ACHN (cell line): ENCODE measurements around the gene RNF150.

Experiments used
- DNase-seq: peaks from one replicate; pipeline ENCODE4 v3.0.0-alpha.2; 2015
- in situ Hi-C: cut with HindIII; loops from 2 replicates; pipeline ENCODE4 v1.10.0; 2017; ENCODE audit warnings: low sequenced_read_pairs, low pct_ligation_motif_present, low pct_unique_long_range_greater_than_20kb

RNF150 gene

DNA sequence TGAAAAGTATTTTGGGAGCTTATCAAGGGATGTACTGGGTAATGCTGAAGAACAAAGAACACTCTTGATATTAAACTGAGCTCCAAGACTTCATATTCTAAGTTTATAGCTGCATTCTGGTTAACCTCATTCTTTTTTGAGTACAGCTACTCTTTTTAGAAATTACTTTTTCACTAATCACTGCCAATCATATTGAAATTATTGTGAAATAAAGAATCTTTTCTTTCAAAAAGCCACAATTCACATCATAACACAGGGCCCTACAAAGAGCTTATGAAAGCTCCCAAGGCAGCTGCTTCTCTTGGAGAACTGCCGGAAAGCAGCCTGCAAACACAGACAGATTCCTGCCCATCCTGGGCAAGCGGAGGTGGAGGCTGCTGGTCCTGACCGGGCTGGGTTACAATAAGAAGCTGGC, 121.4 kb downstream of the RNF150 start:
- no peak for DNase-seq
- in situ Hi-C loops: no loop called here

DNA sequence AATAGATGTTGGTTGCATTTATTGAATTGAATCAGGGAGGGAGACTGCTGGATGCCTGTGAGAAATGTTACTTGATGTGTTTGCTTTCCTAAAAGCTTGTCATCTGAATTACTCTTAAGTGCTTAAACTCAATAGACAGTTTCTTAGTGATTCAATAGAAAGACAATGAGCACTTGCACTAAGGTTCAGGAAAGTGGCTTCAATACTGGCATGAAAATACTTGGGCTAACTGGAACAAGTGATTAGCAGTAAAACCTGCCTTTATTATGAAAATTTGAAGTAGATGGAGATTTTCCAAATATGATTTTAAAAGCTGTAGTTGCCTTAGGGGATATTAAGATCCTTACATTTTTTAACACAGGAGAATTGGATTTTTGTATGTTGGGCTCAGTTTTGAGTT, 123.3 kb downstream of the RNF150 start:
- in situ Hi-C loops: no loop called here
- no peak for DNase-seq

DNA sequence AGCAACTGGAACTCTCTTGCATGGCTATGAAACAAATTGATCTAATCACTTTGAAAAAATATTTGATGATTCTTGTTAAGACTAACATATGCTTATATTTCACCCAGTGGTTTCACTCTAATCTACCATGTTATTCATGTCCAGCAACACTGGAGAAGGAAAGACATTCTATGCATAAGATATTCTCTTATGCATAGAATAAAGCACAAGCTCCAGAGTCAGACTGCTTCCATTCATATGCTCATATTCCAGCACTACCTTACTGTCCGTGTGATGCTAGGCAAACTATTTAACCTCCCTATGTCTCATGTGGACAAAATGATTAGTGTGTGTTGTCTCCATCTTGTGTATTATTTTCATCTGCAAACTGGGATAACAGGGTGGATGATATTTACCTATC, 124.1 kb downstream of the RNF150 start:
- in situ Hi-C loops: no loop called here
- no peak for DNase-seq

DNA sequence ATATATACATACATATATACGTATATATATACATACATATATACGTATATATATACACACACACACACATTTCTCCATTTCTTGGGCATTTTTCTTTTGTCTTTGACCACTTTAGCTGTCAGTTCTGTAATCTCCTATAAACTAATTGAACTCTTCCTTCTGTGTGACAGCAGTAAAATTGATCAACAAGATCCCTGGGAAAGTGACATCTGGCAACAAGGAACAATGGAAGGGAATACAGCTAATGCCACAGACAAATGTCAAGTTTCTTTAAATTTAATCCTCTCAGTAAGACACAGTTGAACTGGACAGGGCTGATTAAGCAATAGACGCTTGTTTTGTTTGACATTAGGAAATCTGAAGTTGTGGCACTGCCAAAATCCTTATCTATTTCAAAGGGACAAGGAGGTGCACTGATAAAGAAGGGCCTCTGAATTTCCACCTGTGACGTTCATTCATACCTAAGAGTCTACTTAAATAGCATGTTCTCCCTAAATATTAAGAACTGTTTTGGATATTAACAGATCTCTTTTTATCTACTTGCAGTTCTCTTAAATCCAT, 126.9 kb downstream of the RNF150 start:
- no peak for DNase-seq
- in situ Hi-C loops: no loop called here

DNA sequence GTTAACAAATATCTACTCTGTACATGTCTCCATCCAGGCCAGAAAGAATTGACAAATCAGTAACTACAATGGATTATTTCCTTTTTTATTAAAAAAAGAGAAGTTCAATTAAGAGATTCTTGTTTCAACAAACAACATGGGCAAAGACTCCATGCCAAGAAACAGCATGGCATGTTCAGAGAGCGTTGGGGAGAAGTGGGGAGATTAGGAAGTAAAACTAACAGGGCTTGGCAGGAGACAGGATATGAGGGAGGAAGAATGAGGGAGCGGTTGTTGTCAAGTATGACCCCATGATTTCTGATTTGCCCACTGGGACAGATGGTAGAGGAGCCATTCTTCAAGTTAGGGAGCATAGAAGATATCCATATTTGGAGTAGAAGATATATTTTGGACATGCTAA, 128.4 kb downstream of the RNF150 start:
- DNase-seq: no peak
- in situ Hi-C loops: no loop called here

DNA sequence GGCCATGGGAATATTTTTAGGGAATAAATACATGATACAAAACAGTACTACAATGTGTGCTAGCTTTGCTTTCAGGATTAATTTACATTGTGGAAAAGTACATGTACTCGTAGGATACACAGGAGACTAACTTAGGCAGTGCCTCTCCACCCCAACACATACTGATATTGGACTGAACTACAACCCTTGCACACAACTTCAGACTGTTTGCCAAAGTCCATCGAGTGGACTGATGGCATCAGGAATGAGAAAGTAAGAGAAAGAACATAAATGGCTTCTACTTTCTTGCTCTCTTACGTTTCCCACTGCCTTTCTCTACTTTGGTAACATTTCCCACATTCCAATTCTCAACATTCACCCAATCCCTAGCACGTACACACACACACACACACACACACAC, 130.1 kb downstream of the RNF150 start:
- in situ Hi-C loops: no loop called here
- DNase-seq: no peak

DNA sequence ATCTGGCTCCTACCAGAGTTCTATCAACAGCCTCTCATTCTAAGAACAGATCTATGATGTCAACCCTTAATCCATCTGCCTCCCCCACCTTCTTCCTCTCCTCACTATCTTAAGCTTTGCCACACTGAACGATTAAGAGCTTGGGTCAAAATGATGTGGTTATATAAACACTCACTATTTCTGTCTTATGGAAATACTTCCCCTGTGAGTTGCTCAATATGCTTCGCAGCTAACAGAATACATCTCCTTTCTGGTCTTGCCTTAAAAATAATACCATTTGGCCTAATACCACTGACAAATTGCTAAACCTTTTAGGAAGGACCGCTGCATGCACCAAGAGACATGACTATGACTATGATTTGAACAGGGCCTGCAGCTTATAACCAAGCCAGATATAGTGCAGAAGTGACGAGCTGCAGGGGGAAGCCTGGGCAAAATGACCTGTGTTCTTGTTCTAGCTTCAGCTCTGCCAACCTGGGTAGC, 130.9 kb downstream of the RNF150 start:
- in situ Hi-C loops: no loop called here

DNA sequence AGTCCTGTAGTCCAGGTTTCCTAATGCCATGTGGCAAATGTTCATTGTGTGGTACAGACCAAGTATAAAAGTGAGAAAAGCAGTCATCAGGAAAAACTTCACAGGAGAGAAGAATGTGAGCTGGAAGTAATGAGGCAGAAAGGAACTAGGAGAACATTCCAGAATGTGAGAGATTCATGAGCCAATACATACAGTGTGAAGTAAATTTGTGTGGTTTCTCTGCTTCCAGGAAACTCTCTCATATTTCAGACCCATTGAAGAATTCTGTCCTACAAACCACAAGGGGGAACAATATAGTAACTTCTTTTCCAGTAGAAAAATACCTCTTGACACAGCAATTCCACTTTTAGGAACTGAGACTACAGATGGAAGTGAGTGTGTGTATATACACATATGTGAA, 136.5 kb downstream of the RNF150 start:
- peak; percentile 1 for DNase-seq
- in situ Hi-C loops: no loop called here

More for the DNA sequence above, 130.9 kb downstream of the RNF150 start:
- DNase-seq: no peak

DNA sequence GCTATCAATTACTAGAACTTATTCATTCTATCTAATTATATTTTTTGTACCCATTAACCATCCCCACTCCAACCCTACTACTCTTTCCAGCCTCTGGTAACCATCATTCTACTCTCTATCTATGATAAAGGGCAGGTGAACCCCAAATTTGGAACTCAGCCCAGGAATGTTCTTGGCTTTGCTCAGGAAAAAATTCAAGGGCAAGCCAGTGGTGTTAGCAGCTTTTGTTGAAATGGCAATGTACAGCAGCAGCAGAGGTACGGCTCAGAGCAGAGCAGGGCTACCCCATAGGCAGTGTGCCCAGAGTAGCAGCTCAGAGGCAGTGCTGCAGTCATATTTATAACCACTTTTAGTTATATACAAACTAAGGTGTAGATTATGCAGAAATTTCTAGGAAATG, 138.2 kb downstream of the RNF150 start:
- DNase-seq: no peak
- in situ Hi-C loops: no loop called here

DNA sequence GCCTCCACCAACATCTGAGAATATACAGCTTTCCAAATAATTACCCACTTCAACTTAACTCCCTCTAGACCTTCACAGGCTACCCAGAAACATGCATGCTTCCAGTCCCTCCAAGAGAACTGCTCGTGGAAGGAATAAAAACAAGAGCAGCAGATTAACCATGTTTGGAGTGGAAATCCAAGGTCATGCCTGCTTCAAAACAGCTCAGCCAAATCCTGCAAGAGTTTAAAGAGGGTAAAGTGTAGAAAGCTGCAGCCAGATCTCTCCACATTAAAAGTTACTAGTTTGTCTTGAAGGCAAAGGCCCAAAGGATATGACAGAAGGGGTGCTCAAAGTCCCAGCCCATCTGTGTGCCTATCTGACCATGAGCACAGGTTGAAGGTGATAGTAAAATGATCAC, 139.3 kb downstream of the RNF150 start:
- in situ Hi-C loops: no loop called here
- no peak for DNase-seq

DNA sequence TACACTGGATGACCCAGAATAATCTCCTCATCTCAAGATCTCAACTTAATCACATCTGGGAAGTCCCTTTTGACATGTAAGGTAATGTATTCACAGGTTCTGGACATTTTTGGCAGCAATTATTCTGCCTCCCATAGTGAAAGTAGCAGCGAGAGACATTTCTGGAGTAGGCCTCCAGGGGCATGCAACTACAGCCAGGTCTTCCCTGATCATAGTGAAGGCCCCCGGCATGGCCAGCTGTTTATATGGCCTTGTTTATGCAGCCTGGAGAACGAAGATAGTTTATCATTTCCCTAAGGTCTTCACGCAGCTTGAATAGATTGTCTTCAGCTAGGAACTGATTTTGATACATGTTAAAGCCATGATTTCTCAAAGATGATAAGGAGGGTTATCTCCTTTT, 139.9 kb downstream of the RNF150 start:
- DNase-seq: no peak
- in situ Hi-C loops: no loop called here

DNA sequence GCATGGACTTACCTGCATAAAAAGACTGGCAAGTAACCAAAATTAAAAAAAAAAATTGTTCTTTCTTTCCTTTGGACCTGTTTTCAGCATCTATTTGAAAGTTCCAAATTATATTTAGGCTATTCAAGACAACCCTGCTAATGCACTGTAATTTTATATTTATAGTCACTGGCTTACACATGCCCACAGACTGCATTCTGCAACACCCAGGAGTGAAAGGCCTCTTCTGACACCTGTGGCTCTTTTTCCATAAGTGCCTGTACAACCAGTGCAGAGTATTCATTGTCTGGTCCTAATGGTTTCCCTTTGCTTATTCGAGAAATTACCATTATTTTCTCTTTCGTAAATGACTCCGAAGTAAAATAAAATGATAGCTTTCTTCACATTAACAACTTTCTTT, 143.3 kb downstream of the RNF150 start:
- in situ Hi-C loops: no loop called here
- DNase-seq: no peak

DNA sequence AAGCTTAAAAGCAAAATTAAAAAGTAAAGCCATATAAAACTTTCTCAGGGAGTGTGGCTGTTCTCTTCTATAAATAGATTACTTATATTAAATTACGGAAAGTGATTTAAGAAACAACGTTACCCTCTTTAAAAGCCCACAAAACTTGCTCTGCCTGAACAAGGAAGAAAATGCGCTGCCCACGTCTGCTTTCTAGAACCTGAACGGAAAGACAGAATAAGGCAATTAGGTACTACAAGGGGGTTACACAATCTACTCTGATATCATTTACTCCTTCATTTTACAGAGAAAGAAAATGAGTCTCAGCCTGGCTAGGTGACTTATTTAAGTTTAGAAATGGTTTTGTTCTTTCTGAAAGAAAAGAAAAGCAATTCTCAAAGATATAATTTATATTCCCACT, 147.2 kb downstream of the RNF150 start:
- DNase-seq: no peak
- in situ Hi-C loops: no loop called here

DNA sequence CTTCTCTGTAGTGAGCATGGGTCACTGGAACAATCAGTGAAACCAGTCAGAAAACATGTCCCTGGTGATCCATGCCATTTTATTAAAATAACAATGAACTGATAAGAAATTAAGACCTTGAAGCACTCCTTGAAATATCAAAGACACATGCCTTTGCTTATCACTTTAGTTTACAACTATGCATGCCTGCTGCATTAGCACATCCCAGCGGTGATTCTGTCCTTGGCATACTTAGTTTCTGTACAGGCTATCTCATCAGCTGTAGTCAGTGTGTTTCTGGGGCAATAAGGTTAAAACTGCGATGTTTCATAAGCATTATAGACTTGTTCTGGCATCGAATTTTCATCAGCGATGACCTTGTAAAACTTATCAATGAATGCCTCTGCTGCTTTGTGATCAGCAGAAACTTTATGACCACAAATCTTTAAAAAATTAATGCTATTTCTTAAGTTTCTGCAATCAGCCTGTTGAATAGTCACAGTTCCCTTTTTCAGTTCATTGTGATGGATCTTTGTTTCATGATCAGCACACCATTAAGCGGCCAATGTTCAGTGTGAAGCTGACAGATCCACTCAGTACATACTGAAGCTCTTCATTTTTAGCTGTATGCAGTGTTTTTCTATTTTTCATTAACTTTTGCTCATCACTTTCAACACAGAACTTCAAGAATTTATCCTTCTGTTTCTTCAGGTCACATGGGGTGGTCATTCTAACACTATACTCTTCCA, 150.5 kb downstream of the RNF150 start:
- in situ Hi-C loops: no loop called here
- no peak for DNase-seq

DNA sequence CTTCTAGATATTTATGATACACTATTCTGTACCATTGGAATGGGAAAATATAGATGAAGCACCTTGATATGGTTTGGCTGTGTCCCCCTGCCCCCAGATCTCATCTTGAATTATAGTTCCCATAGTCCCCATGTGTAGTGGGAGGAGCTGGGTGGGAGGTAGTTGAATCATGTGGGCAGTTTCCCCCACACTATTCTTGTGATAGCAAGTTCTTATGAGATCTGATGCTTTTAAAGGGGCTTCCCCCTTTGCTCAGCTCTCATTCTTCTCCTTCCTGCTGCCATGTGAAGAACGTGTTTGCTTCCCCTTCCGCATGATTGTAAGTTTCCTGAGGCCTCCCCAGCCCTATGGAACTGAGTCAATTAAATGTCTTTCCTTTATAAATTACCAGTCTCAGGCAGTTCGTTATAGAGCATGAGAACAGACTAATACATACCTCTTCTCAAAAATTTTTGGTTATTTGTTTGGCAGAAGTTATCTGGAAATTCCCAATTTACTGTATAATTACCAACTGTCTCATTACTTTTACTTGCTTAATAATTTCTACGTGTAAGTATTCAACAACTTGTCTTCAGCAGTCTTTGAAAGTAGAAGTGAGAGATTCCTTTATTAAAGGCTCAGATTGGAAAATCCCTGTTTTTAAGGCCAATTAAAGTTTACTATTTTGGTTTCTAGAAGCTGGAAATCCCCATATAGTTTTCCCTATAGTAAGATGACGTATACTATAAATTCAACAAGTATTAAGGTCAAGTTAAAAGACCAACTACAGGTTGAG, 152.7 kb downstream of the RNF150 start:
- in situ Hi-C loops: no loop called here
- DNase-seq: no peak

DNA sequence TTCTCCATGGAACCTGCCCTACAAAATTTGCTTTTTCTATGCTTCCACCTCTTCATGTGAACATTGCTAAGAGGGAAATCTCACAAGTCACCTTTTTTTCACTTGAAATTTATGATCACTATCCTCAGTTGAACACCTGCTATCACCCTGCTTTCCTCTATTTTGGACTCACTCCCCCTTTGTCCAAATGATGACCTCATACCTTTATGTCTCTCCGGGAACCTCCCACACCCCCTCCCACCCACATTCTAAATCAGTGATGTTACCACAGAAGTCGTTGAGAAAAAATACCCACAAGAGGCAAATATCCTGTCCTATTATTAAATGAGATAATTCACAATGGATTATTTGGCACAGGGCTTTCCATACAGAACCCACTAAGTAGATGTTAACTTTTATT, 156.5 kb downstream of the RNF150 start:
- no peak for DNase-seq
- in situ Hi-C loops: no loop called here

DNA sequence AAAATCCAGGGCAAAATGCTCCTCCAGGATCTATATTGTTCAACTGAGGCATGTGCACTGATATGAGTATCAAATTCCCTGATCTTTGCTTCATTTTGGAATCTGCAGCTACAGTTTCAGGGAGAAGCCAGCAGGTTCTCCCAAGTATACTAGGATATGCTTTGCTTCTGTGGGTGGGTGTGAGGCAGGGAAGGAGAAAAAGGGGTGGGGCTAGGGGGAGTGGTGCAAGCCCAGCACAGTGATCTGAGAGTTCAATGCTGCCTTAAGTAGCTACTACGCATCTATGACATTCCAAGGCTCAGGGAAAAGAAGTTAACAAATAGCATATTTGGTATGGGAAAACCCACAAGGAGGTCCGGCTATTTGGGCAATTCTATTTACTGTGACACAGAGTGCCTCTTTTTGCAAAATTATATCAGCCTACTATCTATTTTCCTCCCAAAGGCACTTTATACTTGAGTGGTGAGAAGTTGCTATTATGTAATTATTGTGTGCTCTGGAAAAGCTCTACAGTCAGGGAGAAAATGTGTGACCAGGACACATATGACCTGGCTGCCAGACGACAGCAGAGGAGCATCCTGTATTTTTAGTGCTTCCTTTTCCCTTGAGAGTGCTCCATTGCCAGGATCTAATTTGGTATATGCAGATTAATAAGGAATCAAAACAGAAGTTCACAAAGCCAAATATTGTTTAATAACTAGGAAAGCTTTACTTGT, 162.0 kb downstream of the RNF150 start:
- no peak for DNase-seq
- in situ Hi-C loops: no loop called here

DNA sequence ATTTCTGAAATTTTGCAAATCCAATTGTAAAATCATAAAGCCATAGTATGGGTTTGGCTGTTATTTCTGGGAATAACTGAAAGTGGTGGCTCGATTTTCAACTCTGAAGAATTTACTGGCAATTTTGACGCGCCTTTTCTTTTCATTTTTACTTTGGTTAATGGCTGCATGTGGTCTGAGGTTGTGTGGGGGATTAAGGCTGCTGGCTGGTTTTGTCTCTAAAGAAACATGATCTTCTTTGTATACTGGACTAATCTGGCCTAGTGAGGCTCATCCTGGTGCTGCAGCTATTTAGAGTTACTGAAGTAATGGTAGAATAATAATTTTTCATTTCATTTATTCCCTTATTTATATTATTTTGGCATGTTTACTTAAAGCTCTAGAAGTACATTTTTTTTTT, 164.0 kb downstream of the RNF150 start:
- no peak for DNase-seq
- in situ Hi-C loops: no loop called here

DNA sequence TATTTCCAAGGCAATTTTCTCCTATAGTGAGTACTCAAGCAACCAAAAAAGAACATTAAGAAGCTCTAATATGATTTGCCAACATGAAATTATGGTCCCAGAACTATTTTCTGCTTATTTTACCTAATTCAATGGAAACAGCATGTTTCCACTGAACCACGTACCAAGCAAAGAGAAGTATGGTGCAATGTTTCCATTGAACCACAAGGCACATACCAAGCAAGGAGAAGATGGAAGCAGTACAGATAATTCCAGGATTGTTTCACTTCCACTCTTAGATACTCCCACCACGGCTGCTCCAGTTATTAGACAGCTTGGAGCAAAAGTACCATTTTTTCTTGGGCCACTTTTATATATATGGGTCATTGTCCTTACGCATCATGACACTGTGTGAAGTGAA, 164.9 kb downstream of the RNF150 start:
- no peak for DNase-seq
- in situ Hi-C loops: no loop called here
